Testis (tissue), 2 donors: Measurements from ENCODE around the gene CENPH.

Source experiments
- CTCF ChIP-seq, 3 experiments: fragments of 450-650 bp in 2 of 3; fragments of 200-600 bp in 1 of 3; sonication (generic) in 1 of 3; IDR thresholded peaks; one replicate each; pipeline ENCODE4 v1.5.1; 2016 to 2019; ENCODE audit warnings: antibody characterized with exemption in 3 of 3, mild to moderate bottlenecking in 2 of 3, moderate library complexity in 1 of 3
- POLR2A ChIP-seq: fragments of 450-650 bp; IDR thresholded peaks from one replicate; pipeline ENCODE4 v1.6.1; 2017; ENCODE audit warnings: antibody characterized with exemption, mild to moderate bottlenecking, moderate library complexity

GRCh38 chr5:69170495-69170894, 18.9 kb upstream of the CENPH start:
- no peak for TF ChIP-seq CTCF (IDR thresholded peaks at IDR 0.05)
- TF ChIP-seq POLR2A: no peak
